ENCODE results near the gene TIMM10. TPM values are rescaled to one million over a fixed set of nuclear protein-coding genes. Genes with fewer than 3 reads are reported as not detected.

The TIMM10 gene
- total RNA-seq, 4 donors from 2014 or later: 45.4 to 61.7 (median 49.5) TPM

DNA sequence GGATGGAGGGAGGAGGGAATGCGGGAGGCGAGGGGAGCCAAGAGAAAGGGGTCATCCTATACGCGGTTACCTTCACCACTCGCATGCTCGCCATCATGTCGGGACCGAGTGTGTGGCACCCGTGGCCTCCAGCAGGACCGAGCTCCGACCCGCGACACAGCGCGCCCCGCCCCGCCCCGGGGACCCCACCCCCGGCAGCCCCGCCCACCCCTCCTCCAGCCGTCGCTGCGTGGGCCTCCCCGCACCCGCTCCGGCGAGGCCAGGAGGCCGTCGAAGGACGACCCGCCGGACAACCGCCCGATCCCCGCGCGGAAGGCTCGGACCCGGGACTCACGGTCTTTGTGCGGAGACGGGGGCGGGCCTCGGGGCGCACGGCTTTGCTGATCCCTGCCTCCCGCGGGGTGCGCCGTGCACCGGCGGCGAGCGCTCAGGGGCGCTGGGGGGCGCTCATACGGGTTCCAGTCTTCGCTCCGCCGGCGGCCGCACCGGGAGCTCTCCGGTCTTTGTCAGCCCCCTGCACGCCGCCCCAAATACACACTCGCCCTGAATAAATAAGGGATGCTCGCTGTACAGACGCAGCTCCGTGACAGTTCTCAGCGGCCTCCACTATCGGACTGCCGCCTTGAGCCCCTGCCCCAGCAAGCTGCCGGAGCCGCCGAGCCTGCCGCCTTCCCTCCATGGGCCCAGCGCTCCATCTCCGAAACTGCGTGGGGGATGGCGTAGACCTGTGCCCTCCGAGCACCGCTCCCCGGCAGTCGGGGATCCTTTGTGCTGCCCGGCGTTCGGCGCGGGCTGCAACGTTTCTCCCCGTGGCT is 37.2 kb upstream of the TIMM10 start, which contains the start of gene UBE2L6:
UBE2L6 (minus strand) TSS at position 158 of the 815 bp plus-strand sequence; CDS start at position 97, 61 bp downstream.
- Histone ChIP-seq H3K27me3 (no peaks in the 10 kb centered on the region), H3K4me3 (peak within 1 kb of the TSS; percentile 81 to 99 (median 88)), H3K27ac (peak within 1 kb of the TSS; percentile 74 to 79 (median 78)), H3K36me3 (no peaks in the 10 kb centered on the region), H3K9me3 (no peaks in the 10 kb centered on the region), H3K4me1 (peaks cover 13 to 32% of the 10 kb centered on the region in 2 donors)
- ATAC-seq (peak; percentile 69 to 71), DNase-seq (peak in 1 of 2 donors; percentile 14)
- intact Hi-C loops (cut with DNase I; ENCODE audit: low total_unique reads): loop anchor here (1.0 to 10.0 kb wide), 4 partner anchors 29 to 227 kb away; partner anchors contain the start of gene SERPING1
- TF ChIP-seq POLR2A (IDR thresholded peaks at IDR 0.05): no peak
- TF ChIP-seq, protein P1, sequence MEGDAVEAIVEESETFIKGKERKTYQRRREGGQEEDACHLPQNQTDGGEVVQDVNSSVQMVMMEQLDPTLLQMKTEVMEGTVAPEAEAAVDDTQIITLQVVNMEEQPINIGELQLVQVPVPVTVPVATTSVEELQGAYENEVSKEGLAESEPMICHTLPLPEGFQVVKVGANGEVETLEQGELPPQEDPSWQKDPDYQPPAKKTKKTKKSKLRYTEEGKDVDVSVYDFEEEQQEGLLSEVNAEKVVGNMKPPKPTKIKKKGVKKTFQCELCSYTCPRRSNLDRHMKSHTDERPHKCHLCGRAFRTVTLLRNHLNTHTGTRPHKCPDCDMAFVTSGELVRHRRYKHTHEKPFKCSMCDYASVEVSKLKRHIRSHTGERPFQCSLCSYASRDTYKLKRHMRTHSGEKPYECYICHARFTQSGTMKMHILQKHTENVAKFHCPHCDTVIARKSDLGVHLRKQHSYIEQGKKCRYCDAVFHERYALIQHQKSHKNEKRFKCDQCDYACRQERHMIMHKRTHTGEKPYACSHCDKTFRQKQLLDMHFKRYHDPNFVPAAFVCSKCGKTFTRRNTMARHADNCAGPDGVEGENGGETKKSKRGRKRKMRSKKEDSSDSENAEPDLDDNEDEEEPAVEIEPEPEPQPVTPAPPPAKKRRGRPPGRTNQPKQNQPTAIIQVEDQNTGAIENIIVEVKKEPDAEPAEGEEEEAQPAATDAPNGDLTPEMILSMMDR (IDR thresholded peaks at IDR 0.05 in 4 of 5, conservative IDR thresholded peaks at IDR 0.05 in 1 of 5): peak in 2 of 5 experiments; percentile 72 to 78
- in situ Hi-C loops (cut with MboI; ENCODE audit: low sequenced_read_pairs in 4 of 4): loop anchor here in 3 of 4 donors (5.0 to 25.0 kb wide), 2 partner anchors 75 to 245 kb away; no protein-coding TSS in a partner anchor

DNA sequence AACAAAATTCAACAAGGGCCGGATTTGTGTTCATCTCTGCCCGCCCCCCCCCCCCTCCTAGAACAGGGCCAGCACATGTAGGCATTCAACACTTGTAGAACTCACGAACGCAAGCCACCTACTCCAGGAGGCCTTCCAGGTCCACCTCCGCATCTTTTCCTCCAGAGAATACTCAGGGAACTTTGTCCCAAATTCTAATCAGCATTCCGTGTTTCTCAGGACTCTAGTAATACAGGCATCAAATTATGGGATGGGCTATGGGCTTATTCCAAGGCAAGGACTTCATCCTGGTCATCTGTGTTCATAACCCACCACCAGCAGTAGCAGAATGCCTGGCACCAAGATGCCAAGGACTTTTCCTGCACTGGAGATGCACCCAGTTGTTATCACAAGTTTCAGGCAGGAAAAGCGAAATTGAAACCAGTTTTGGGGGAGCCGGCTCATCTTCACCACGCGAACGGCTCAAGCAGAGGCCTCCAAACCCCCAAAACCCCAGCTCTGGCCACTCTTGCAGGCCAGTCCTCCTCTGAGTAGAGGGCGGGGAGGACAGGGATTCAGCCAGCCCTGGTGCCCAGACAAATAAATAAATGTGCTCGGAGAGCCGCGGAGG is 36.5 kb upstream of the TIMM10 start:
- Histone ChIP-seq H3K4me1 (peaks cover 13 to 32% of the 10 kb centered on the region in 2 donors), H3K27ac (peak overlapping the region; percentile 74 to 79 (median 78)), H3K9me3 (no peaks in the 10 kb centered on the region), H3K27me3 (no peaks in the 10 kb centered on the region), H3K4me3 (peak overlapping the region; percentile 81 to 99 (median 88)), H3K36me3 (no peaks in the 10 kb centered on the region)
- ATAC-seq (peak in 1 of 2 donors; percentile 10), DNase-seq (no peak)
- no peak for TF ChIP-seq POLR2A (IDR thresholded peaks at IDR 0.05)
- TF ChIP-seq, protein P1 (IDR thresholded peaks at IDR 0.05 in 4 of 5, conservative IDR thresholded peaks at IDR 0.05 in 1 of 5): no peak
- in situ Hi-C loops (cut with MboI; ENCODE audit: low sequenced_read_pairs in 4 of 4) (loop anchor here in 3 of 4 donors (5.0 to 25.0 kb wide), 2 partner anchors 75 to 245 kb away; no protein-coding TSS in a partner anchor), intact Hi-C loops (cut with DNase I; ENCODE audit: low total_unique reads) (loop anchor here (2.0 to 10.0 kb wide), 3 partner anchors 30 to 228 kb away; partner anchors contain the start of gene SERPING1)

DNA sequence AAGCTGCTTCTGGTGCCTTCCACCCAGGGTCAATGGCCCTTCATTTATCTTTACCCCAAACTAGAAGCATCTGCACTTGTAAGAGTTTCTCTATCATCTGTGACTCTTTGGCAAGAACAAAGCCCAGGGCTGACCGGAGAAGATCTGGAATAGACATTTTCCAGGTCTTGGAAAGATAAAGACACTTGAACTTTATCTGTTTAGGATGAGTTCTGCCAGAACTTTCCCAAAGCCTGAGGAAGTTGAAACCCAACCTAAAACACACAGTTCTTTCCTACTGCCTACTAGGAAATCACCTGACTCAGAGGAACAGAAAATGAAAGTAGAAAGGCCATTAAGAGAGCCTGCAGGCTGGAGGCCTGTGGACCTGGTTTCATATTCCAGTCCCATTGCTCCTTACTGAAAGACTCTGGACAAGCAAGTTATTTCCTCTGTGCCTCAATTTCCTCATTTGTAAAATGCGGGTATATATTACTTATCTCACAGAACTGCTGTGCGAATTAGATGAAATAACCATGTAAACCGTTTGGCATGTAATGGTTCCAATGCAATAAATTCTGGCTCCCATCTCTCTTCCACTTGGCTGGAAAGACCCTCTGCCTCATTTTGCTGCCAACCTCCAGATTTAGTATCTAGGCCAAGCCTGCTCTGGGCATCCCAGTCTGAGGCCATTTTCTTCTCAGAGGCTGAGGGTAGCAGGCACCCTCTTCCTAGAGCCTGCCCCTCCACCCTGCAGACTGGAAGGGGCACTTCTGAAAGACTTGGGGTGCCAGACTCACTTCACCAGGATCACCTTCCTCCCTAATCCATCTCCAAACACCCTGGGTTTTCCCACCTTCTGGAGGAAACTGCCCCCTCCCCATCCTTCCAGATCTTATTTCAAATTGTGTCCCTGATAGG is 35.7 kb upstream of the TIMM10 start:
- in situ Hi-C loops (cut with MboI; ENCODE audit: low sequenced_read_pairs in 4 of 4) (loop anchor here in 3 of 4 donors (5.0 to 25.0 kb wide), 2 partner anchors 76 to 246 kb away; no protein-coding TSS in a partner anchor), intact Hi-C loops (cut with DNase I; ENCODE audit: low total_unique reads) (loop anchor here (2.0 to 10.0 kb wide), 3 partner anchors 31 to 229 kb away; partner anchors contain the start of gene SERPING1)
- Histone ChIP-seq H3K4me1 (peaks cover 13 to 32% of the 10 kb centered on the region in 2 donors), H3K9me3 (no peaks in the 10 kb centered on the region), H3K27ac (peak overlapping the region; percentile 74 to 79 (median 78)), H3K27me3 (no peaks in the 10 kb centered on the region), H3K4me3 (peak overlapping the region; percentile 81 to 99 (median 88)), H3K36me3 (no peaks in the 10 kb centered on the region)
- ATAC-seq (peak; percentile 76 to 87), DNase-seq (no peak)
- no peak for TF ChIP-seq POLR2A (IDR thresholded peaks at IDR 0.05)
- TF ChIP-seq, protein P1 (IDR thresholded peaks at IDR 0.05 in 4 of 5, conservative IDR thresholded peaks at IDR 0.05 in 1 of 5): no peak

DNA sequence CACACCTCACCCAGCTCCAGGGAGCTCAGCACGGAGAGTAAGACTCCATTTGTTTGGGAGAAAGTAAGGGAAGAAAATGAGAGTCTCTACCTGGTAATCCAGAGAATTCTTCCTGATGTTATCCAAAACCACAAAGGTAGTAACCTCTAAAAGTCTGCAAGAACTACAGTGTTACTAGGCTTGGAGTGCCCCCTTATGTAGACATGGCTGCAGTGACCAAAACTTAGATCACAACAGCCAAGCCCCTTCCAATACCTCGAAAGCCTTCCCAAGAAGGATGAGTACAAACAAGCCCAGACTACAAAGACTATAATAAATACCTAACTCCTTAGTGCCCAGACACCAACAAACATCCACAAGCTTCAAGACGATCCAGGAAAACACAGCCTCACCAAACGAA is 32.0 kb upstream of the TIMM10 start:
- intact Hi-C loops (cut with DNase I; ENCODE audit: low total_unique reads): loop anchor here (5.0 to 10.0 kb wide), 2 partner anchors 232 to 260 kb away; no protein-coding TSS in a partner anchor

More for the DNA sequence above, 32.0 kb upstream of the TIMM10 start:
- no peaks in the 10 kb centered on the region for H3K9me3 ChIP-seq
- no peak overlapping the region for H3K27ac ChIP-seq
- H3K27me3 ChIP-seq: no peaks in the 10 kb centered on the region
- no peak overlapping the region for H3K4me3 ChIP-seq
- DNase-seq (no peak), ATAC-seq (no peak)
- H3K36me3 ChIP-seq: peaks cover 0 to 9% of the 10 kb centered on the region in 2 donors
- H3K4me1 ChIP-seq: peaks cover 10 to 22% of the 10 kb centered on the region in 2 donors
- in situ Hi-C loops (cut with MboI; ENCODE audit: low sequenced_read_pairs in 4 of 4): loop anchor here in 1 of 4 donors (25.0 kb wide), 1 partner anchor 250 kb away; no protein-coding TSS in a partner anchor
- TF ChIP-seq, protein P1 (IDR thresholded peaks at IDR 0.05 in 4 of 5, conservative IDR thresholded peaks at IDR 0.05 in 1 of 5): no peak
- TF ChIP-seq POLR2A (IDR thresholded peaks at IDR 0.05): no peak

Data from gastrocnemius medialis (tissue), 4 donors.